OCI-LY7 (cell line): ENCODE measurements around the gene KCTD21. TPM values are rescaled to one million over a fixed set of nuclear protein-coding genes. Genes with fewer than 3 reads are reported as not detected.

Experiments used
- Bru-seq: library from RNA; stranded (reverse); fragments of 400-500 nt; gene quantifications from one replicate; lab custom pipeline; 2021; lab: Mats Ljungman, UMichigan
- BruChase-seq, 2 experiments: library from RNA; stranded (reverse); fragments of 400-500 nt; gene quantifications; one replicate each; lab custom pipeline; 2021; lab: Mats Ljungman, UMichigan
- BruUV-seq: library from RNA; stranded (reverse); fragments of 400-500 nt; replicated peaks from 2 replicates; lab custom pipeline; 2021; lab: Mats Ljungman, UMichigan
- CTCF ChIA-PET: fragments of 300-600 bp; sonication (Branson Sonifier 250); formaldehyde crosslinking; loops from one replicate; lab custom pipeline; 2022; ENCODE audit warnings: antibody characterized with exemption; ENCODE audit not compliant: unreplicated experiment; lab: Charles Lee
- POLR2A ChIA-PET: fragments of 300-600 bp; sonication (Branson Sonifier 250); formaldehyde crosslinking; loops from one replicate; lab custom pipeline; 2022; ENCODE audit warnings: antibody characterized with exemption; lab: Charles Lee
- DNase-seq: peaks from one replicate; pipeline ENCODE4 v3.0.0-alpha.2; 2015; ENCODE audit warnings: low spot score
- H2AFZ ChIP-seq: fragments of 200-600 bp; sonication (generic), shearing (Covaris generic); 2 replicates; pipeline ENCODE4 v1.6.1; 2014; ENCODE audit warnings: mild to moderate bottlenecking, antibody characterized with exemption, low read length, moderate library complexity
- H3K27ac ChIP-seq: fragments of 200-600 bp; sonication (generic); 2 replicates; pipeline ENCODE4 v1.5.1; 2014; ENCODE audit warnings: mixed run types, low read depth, mild to moderate bottlenecking, moderate library complexity, low read length, inconsistent platforms; ENCODE audit not compliant: poor library complexity, severe bottlenecking
- H3K36me3 ChIP-seq: fragments of 200-600 bp; sonication (generic); 2 replicates; pipeline ENCODE4 v1.6.1; 2014; ENCODE audit warnings: mild to moderate bottlenecking, antibody characterized with exemption, low read length, moderate library complexity, mixed read lengths; ENCODE audit not compliant: insufficient read depth
- H3K4me1 ChIP-seq: fragments of 200-600 bp; sonication (generic); 2 replicates; pipeline ENCODE4 v1.5.1; 2014; ENCODE audit warnings: mild to moderate bottlenecking, low read length; ENCODE audit not compliant: insufficient read depth, poor library complexity, severe bottlenecking
- H3K4me2 ChIP-seq: fragments of 200-600 bp; sonication (generic); 2 replicates; pipeline ENCODE4 v1.6.1; 2014; ENCODE audit warnings: mild to moderate bottlenecking, low read length
- H3K4me3 ChIP-seq: fragments of 200-600 bp; sonication (generic); 2 replicates; pipeline ENCODE4 v1.5.1; 2014; ENCODE audit warnings: mild to moderate bottlenecking, low read depth, low read length; ENCODE audit not compliant: poor library complexity, severe bottlenecking
- H3K79me2 ChIP-seq: fragments of 200-600 bp; sonication (generic); 2 replicates; pipeline ENCODE4 v1.6.1; 2016; ENCODE audit warnings: low read depth, mild to moderate bottlenecking, low read length, moderate library complexity, mixed read lengths; ENCODE audit not compliant: insufficient read depth
- H3K9me2 ChIP-seq: fragments of 200-600 bp; sonication (generic); 2 replicates; pipeline ENCODE4 v1.6.1; 2016; ENCODE audit warnings: mild to moderate bottlenecking, low read length, mixed read lengths; ENCODE audit not compliant: insufficient read depth
- H3K9me3 ChIP-seq: fragments of 200-600 bp; sonication (generic); 2 replicates; pipeline ENCODE4 v1.6.1; 2014; ENCODE audit warnings: mild to moderate bottlenecking, mixed run types, low read length, mixed read lengths
- H4K20me1 ChIP-seq: fragments of 200-600 bp; sonication (generic); 2 replicates; pipeline ENCODE4 v1.6.1; 2014; ENCODE audit warnings: mild to moderate bottlenecking, antibody characterized with exemption, low read length, moderate library complexity, mixed read lengths; ENCODE audit not compliant: insufficient read depth
- CTCF ChIP-seq: fragments of 200-600 bp; sonication (generic); conservative IDR thresholded peaks from 2 replicates; pipeline ENCODE4 v1.5.1; 2014; ENCODE audit warnings: mild to moderate bottlenecking, antibody characterized with exemption, low read length, moderate library complexity, mixed read lengths
- EZH2phosphoT487 ChIP-seq: fragments of 200-600 bp; sonication (generic); IDR thresholded peaks from 2 replicates; pipeline ENCODE4 v1.6.1; 2018; ENCODE audit warnings: low read depth, borderline replicate concordance, mild to moderate bottlenecking, mixed run types, antibody characterized with exemption, low read length, moderate library complexity, mixed read lengths
- intact Hi-C: fragments of 100-400 bp; cut with micrococcal nuclease; formaldehyde crosslinking; loops from one replicate; pipeline ENCODE4 v1.10.0; 2022; ENCODE audit not compliant: unreplicated experiment
- long read RNA-seq: library from polyadenylated mRNA; stranded (forward); transcript quantifications from one replicate; pipeline ENCODE4 v2.0.0, GENCODE V29; 2022
- total RNA-seq, 2 experiments: library from RNA; depleted of rRNA in 1 of 2; stranded (reverse); fragments of >200 nt in 1 of 2; shearing (Covaris generic) in 1 of 2; gene quantifications; 2 replicates each; pipeline ENCODE4 v1.2.3, GENCODE V29; 2014 to 2022

Gene KCTD21
- total RNA-seq (2014; rRNA removed; shearing (Covaris generic)), result 1.5 and 2.8 TPM in 2 replicates
- 2.5 and 2.7 TPM in 2 replicates for total RNA-seq (2022)
- percentile 33 among the genes with signal in this experiment for Bru-seq, nascent RNA
- percentile 41 among the genes with signal in this experiment for BruChase-seq, experiment 1, labeled RNA remaining after a 6-hour chase
- percentile 43 among the genes with signal in this experiment for BruChase-seq, experiment 2, labeled RNA remaining after a 2-hour chase
- long read RNA-seq, partial matches to known transcripts, result 0 of 2 reads
- long read RNA-seq, other reads (novel, unspliced or antisense), result 2 of 2 reads

GRCh38 chr11:78188286-78189173, at the start of gene KCTD21, which contains the start of gene USP35:
Gene KCTD21 (minus strand): TSS chr11:78188626. CDS start chr11:78174554, 14,072 bp downstream.
Gene USP35 (plus strand): TSS chr11:78188919. CDS start chr11:78196246, 7,327 bp downstream.
- Histone ChIP-seq H3K4me1 (peaks cover 24% of the 10 kb centered on the region), H3K27ac (no peak within 1 kb of the TSS)

GRCh38 chr11:78237293-78238046, 49.0 kb upstream of the KCTD21 start:
- peaks cover 15% of the 10 kb centered on the region for H3K9me3 ChIP-seq
- no peak overlapping the region for H3K4me2 ChIP-seq
- no peak overlapping the region for H3K4me3 ChIP-seq
- H3K9me2 ChIP-seq, result no peaks in the 10 kb centered on the region
- no peaks in the 10 kb centered on the region for H4K20me1 ChIP-seq
- no peaks in the 10 kb centered on the region for H3K4me1 ChIP-seq
- POLR2A ChIA-PET, result interaction anchor here (0.7 kb wide), 1 partner anchor 770 kb away, joined by 3 read pairs; no protein-coding TSS in a partner anchor
- CTCF ChIA-PET, result no interaction called here
- intact Hi-C loops, result no loop called here
- no peak overlapping the region for H3K27ac ChIP-seq
- H3K79me2 ChIP-seq, result no peaks in the 10 kb centered on the region
- BruUV-seq, result no TSS peak
- DNase-seq, result no peak
- H2AFZ ChIP-seq, result no peak overlapping the region
- TF ChIP-seq EZH2phosphoT487 (no peak), CTCF (no peak)
- H3K36me3 ChIP-seq, result no peaks in the 10 kb centered on the region

More at GRCh38 chr11:78188286-78189173, at the start of gene KCTD21, which contains the start of gene USP35:
- H3K79me2 ChIP-seq, result no peaks in the 10 kb centered on the region
- H3K9me3 ChIP-seq, result no peaks in the 10 kb centered on the region
- TF ChIP-seq CTCF, result no peak
- TF ChIP-seq EZH2phosphoT487, result no peak
- CTCF ChIA-PET, result interaction anchor here (0.8 to 1.0 kb wide), 2 partner anchors 40 to 58 kb away, joined by 3 read pairs; no protein-coding TSS in a partner anchor
- POLR2A ChIA-PET, result interaction anchor here (0.8 to 2.2 kb wide), 3 partner anchors 37 to 193 kb away, joined by 3 to 5 read pairs (median 4); partner anchors contain the start of gene ALG8
- peak; percentile 95 for DNase-seq
- H3K4me2 ChIP-seq, result peak within 1 kb of the TSS; percentile 84
- no TSS peak for BruUV-seq
- H3K36me3 ChIP-seq, result no peaks in the 10 kb centered on the region
- H3K9me2 ChIP-seq, result no peaks in the 10 kb centered on the region
- intact Hi-C loops, result loop anchor here (1.0 to 2.0 kb wide), 3 partner anchors 34 to 194 kb away; partner anchors contain the start of genes ALG8 and INTS4
- peak within 1 kb of the TSS; percentile 83 for H2AFZ ChIP-seq
- H3K4me3 ChIP-seq, result peak within 1 kb of the TSS; percentile 79
- H4K20me1 ChIP-seq, result no peaks in the 10 kb centered on the region
